Measurements from ENCODE around the gene SND1. TPM values are rescaled to one million over a fixed set of nuclear protein-coding genes. Genes with fewer than 3 reads are reported as not detected.

The SND1 gene
- total and polyA plus RNA-seq, 2 of the 4 experiments (the other 2 are of a cell fraction) = 154 to 294 TPM

GRCh38 chr7:127708201-127708600 is 56.2 kb downstream of the SND1 start:
- Histone ChIP-seq H3K23ac (ENCODE audit: low read depth, low read length) (peak overlapping the region; percentile 78; the same call in 1 of the 2 replicates), H3K56ac (ENCODE audit: extremely low read depth, insufficient read depth, low read length) (no peak overlapping the region), H3K4me3 (ENCODE audit: insufficient read depth, low read depth, low read length) (no peak overlapping the region), H4K91ac (ENCODE audit: insufficient read depth, low read depth, low read length) (peak overlapping the region; percentile 64), H3K36me3 (ENCODE audit: control insufficient read depth, insufficient read depth, low read length) (peaks cover 28% of the 10 kb centered on the region), H3K14ac (replicated peaks; ENCODE audit: low read depth, low read length) (peak overlapping the region; percentile 76; the same call in 1 of the 2 replicates), H3K4me1 (ENCODE audit: control insufficient read depth, insufficient read depth, low read length) (peaks cover 6% of the 10 kb centered on the region), H3K9me1 (ENCODE audit: insufficient read depth, low read length) (peaks cover 5% of the 10 kb centered on the region), H2AK9ac (replicated peaks; ENCODE audit: low read depth, low read length, poor library complexity) (no peak overlapping the region), H3K79me1 (ENCODE audit: low read depth in 1 of 2, low read length in 2 of 2) (peaks cover 15 to 42% of the 10 kb centered on the region in 2 experiments), H2BK20ac (ENCODE audit: low read depth, low read length) (peak overlapping the region; percentile 75), H2BK5ac (ENCODE audit: low read depth, low read length, poor library complexity, severe bottlenecking) (peak overlapping the region; percentile 46), H2BK120ac (ENCODE audit: low read depth, low read length) (peak overlapping the region; percentile 44), H4K5ac (ENCODE audit: low read depth, low read length) (no peak overlapping the region), H2BK15ac (ENCODE audit: low read depth, low read length) (peak overlapping the region; percentile 76; the same call in 1 of the 3 replicates), H3K4me2 (ENCODE audit: low read depth, low read length) (no peak overlapping the region), H3K27me3 (ENCODE audit: control insufficient read depth, insufficient read depth, low read length) (no peaks in the 10 kb centered on the region), H3K27ac (ENCODE audit: insufficient read depth, low read length) (peak overlapping the region; percentile 12; the same call in 1 of the 2 replicates), H3K9ac (ENCODE audit: low read depth, low read length) (no peak overlapping the region), H4K20me1 (ENCODE audit: insufficient read depth, low read length) (peaks cover 26% of the 10 kb centered on the region), H3K4ac (ENCODE audit: low read depth, low read length) (peak overlapping the region; percentile 58; the same call in 1 of the 2 replicates), H3K9me3 (ENCODE audit: control insufficient read depth, insufficient read depth, low read length) (peaks cover 2% of the 10 kb centered on the region; the same call in 1 of the 2 replicates), H3K18ac (ENCODE audit: low read depth, low read length) (peak overlapping the region; percentile 75; the same call in 1 of the 2 replicates), H4K8ac (ENCODE audit: low read depth in 2 of 2, low read length in 2 of 2) (peak overlapping the region in 1 of 2 experiments; percentile 45; a peak in 1 of 4 replicates), H2AFZ (replicated peaks; ENCODE audit: low read length, poor library complexity) (no peak overlapping the region), H2AK5ac (ENCODE audit: low read depth, low read length) (peak overlapping the region; percentile 96)
- ChIA-PET CTCF (interaction anchor here (0.6 to 3.3 kb wide), 10 partner anchors 24 to 502 kb away, joined by 3 to 14 read pairs (median 4); partner anchors contain the start of gene ARF5), POLR2A (ENCODE audit: unreplicated experiment) (no interaction called here)
- WGBS, 2 experiments (ENCODE audit: extremely low coverage in 2 of 2, insufficient read length in 1 of 2) = no CpG with 5 or more reads among the region's 1 CpG
- intact Hi-C loops (cut with micrococcal nuclease) = loop anchor here (1.0 to 5.0 kb wide), 5 partner anchors 119 to 614 kb away; partner anchors contain the start of genes ARF5 and LRRC4
- BruUV-seq (replicated peaks) = no TSS peak
- ATAC-seq (ENCODE audit: low read depth) (no peak), DNase-seq (no peak)
- in situ Hi-C loops (cut with MboI; ENCODE audit: low sequenced_read_pairs) = loop anchor here (25.0 kb wide), 1 partner anchor 354 kb away; no protein-coding TSS in a partner anchor
- dilution Hi-C loops (cut with HindIII; ENCODE audit: low sequenced_read_pairs, unreplicated experiment) = no loop called here
- TF ChIP-seq SMC3 (IDR thresholded peaks at IDR 0.05; ENCODE audit: low read depth, low read length) = no peak
- no peak for TF ChIP-seq BHLHE40 (IDR thresholded peaks at IDR 0.05; ENCODE audit: low read depth, low read length)
- no peak for TF ChIP-seq FOS (IDR thresholded peaks at IDR 0.05; ENCODE audit: low read depth, low read length)
- no peak for TF ChIP-seq RAD21 (IDR thresholded peaks at IDR 0.05; ENCODE audit: low read length)
- TF ChIP-seq RCOR1 (IDR thresholded peaks at IDR 0.05; ENCODE audit: insufficient replicate concordance, low read length) = no peak
- no peak for TF ChIP-seq MAZ (IDR thresholded peaks at IDR 0.05; ENCODE audit: borderline replicate concordance, low read depth, low read length)
- no peak for TF ChIP-seq MAFK (IDR thresholded peaks at IDR 0.05; ENCODE audit: low read depth, low read length)
- no peak for TF ChIP-seq POLR2A (IDR thresholded peaks at IDR 0.05; ENCODE audit: low read depth, low read length)
- no peak for TF ChIP-seq RFX5 (IDR thresholded peaks at IDR 0.05; ENCODE audit: low read depth, low read length)
- TF ChIP-seq MXI1 (IDR thresholded peaks at IDR 0.05; ENCODE audit: borderline replicate concordance, low read depth, low read length) = no peak
- TF ChIP-seq, protein P1, sequence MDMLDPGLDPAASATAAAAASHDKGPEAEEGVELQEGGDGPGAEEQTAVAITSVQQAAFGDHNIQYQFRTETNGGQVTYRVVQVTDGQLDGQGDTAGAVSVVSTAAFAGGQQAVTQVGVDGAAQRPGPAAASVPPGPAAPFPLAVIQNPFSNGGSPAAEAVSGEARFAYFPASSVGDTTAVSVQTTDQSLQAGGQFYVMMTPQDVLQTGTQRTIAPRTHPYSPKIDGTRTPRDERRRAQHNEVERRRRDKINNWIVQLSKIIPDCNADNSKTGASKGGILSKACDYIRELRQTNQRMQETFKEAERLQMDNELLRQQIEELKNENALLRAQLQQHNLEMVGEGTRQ (IDR thresholded peaks at IDR 0.05; ENCODE audit: low read depth, low read length) = no peak
- TF ChIP-seq, protein P2, sequence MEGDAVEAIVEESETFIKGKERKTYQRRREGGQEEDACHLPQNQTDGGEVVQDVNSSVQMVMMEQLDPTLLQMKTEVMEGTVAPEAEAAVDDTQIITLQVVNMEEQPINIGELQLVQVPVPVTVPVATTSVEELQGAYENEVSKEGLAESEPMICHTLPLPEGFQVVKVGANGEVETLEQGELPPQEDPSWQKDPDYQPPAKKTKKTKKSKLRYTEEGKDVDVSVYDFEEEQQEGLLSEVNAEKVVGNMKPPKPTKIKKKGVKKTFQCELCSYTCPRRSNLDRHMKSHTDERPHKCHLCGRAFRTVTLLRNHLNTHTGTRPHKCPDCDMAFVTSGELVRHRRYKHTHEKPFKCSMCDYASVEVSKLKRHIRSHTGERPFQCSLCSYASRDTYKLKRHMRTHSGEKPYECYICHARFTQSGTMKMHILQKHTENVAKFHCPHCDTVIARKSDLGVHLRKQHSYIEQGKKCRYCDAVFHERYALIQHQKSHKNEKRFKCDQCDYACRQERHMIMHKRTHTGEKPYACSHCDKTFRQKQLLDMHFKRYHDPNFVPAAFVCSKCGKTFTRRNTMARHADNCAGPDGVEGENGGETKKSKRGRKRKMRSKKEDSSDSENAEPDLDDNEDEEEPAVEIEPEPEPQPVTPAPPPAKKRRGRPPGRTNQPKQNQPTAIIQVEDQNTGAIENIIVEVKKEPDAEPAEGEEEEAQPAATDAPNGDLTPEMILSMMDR (conservative IDR thresholded peaks at IDR 0.05; ENCODE audit: low read depth, low read length) = no peak
- TF ChIP-seq, protein P3, sequence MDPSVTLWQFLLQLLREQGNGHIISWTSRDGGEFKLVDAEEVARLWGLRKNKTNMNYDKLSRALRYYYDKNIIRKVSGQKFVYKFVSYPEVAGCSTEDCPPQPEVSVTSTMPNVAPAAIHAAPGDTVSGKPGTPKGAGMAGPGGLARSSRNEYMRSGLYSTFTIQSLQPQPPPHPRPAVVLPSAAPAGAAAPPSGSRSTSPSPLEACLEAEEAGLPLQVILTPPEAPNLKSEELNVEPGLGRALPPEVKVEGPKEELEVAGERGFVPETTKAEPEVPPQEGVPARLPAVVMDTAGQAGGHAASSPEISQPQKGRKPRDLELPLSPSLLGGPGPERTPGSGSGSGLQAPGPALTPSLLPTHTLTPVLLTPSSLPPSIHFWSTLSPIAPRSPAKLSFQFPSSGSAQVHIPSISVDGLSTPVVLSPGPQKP (IDR thresholded peaks at IDR 0.05; ENCODE audit: borderline replicate concordance, low read depth, low read length) = no peak
- no peak for TF ChIP-seq CHD1 (IDR thresholded peaks at IDR 0.05; ENCODE audit: low read depth, low read length)
- no peak for TF ChIP-seq NFE2L2 (IDR thresholded peaks at IDR 0.05; ENCODE audit: low read depth, low read length)
- no peak for TF ChIP-seq CEBPB (IDR thresholded peaks at IDR 0.05; ENCODE audit: low read depth, low read length)
